Transverse colon (tissue), 4 donors: ENCODE measurements around the gene EML4.

Experiments used
- POLR2A ChIP-seq: fragments of 450-650 bp; IDR thresholded peaks from one replicate; pipeline ENCODE4 v1.6.1; 2016; ENCODE audit warnings: antibody characterized with exemption, mild to moderate bottlenecking, moderate library complexity
- POLR2AphosphoS5 ChIP-seq, 3 donors: sonication (generic); formaldehyde crosslinking; IDR thresholded peaks; one replicate each; pipeline ENCODE4 v1.6.1; 2016; ENCODE audit warnings: antibody characterized with exemption in 3 of 3
- TF ChIP-seq, protein P1 (sequence below), 5 experiments: fragments of 200-600 bp in 3 of 5; fragments of 450-650 bp in 2 of 5; sonication (generic) in 3 of 5; IDR thresholded peaks; 1 replicate in 2 of 5; 2 replicates in 3 of 5; pipeline ENCODE4 v1.5.1; 2016 to 2017; ENCODE audit warnings: antibody characterized with exemption in 5 of 5, inconsistent platforms in 3 of 5, mild to moderate bottlenecking in 2 of 5, moderate library complexity in 1 of 5

DNA sequence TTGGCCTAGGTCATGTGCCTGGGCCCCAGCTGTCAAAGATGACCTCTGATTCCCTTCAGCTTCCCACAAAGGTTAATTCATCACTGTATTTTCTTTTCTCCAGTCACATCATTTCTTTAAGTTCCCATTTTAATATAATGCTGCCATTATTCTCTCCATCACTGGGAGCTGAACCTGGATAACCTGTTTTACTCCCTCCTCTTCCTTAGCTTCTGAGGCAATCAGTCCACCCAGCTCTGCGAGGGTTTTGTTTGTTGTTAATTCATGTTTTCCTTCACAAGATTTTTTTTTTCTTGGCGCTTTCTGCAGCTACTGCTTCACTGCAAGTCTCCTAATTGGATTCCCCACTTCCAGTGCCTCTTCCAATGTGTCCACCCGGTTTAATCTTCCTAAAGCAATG is 5.1 kb upstream of the EML4 start:
- TF ChIP-seq POLR2A (no peak), POLR2AphosphoS5 (IDR thresholded peaks at IDR 0.05) (no peak)
- TF ChIP-seq, protein P1, sequence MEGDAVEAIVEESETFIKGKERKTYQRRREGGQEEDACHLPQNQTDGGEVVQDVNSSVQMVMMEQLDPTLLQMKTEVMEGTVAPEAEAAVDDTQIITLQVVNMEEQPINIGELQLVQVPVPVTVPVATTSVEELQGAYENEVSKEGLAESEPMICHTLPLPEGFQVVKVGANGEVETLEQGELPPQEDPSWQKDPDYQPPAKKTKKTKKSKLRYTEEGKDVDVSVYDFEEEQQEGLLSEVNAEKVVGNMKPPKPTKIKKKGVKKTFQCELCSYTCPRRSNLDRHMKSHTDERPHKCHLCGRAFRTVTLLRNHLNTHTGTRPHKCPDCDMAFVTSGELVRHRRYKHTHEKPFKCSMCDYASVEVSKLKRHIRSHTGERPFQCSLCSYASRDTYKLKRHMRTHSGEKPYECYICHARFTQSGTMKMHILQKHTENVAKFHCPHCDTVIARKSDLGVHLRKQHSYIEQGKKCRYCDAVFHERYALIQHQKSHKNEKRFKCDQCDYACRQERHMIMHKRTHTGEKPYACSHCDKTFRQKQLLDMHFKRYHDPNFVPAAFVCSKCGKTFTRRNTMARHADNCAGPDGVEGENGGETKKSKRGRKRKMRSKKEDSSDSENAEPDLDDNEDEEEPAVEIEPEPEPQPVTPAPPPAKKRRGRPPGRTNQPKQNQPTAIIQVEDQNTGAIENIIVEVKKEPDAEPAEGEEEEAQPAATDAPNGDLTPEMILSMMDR (IDR thresholded peaks at IDR 0.05), result no peak
